B cell (primary cell): ENCODE measurements around the gene C19orf73. TPM values are rescaled to one million over a fixed set of nuclear protein-coding genes. Genes with fewer than 3 reads are reported as not detected.
A peak's percentile ranks its signal among the peaks of the same experiment; 100 is the strongest.

ENCODE experiments used
- ATAC-seq: fragments of 200-7000 bp; cut with Tn5 transposase; one replicate; pipeline ENCODE4 v1.10.0; 2021; ENCODE audit warnings: low read depth, mild to moderate bottlenecking, moderate number of reproducible peaks, moderate library complexity
- CTCF ChIA-PET: fragments of 350-600 bp; sonication (Branson Sonifier 250); formaldehyde crosslinking; loops from one replicate; lab custom pipeline; 2021; ENCODE audit warnings: antibody characterized with exemption, inconsistent platforms; lab: Charles Lee
- POLR2A ChIA-PET: fragments of 350-600 bp; sonication (Branson Sonifier 250); formaldehyde crosslinking; loops from one replicate; lab custom pipeline; 2021; ENCODE audit warnings: antibody characterized with exemption; lab: Charles Lee
- DNase-seq: peaks from one replicate; pipeline ENCODE4 v3.0.0; 2013
- H2AFZ ChIP-seq: 2 replicates; pipeline ENCODE4 v1.6.1; 2012; ENCODE audit warnings: mild to moderate bottlenecking, low read depth, low read length; ENCODE audit not compliant: insufficient read depth, poor library complexity, severe bottlenecking
- H3K27ac ChIP-seq, 2 donors: 1 replicate in 1 of 2; 2 replicates in 1 of 2; pipeline ENCODE4 v1.5.1; 2012 to 2013; ENCODE audit warnings: low read length in 2 of 2, mild to moderate bottlenecking in 2 of 2, moderate library complexity in 1 of 2
- H3K27me3 ChIP-seq, 4 experiments: fragments of 200-600 bp in 1 of 4; sonication (generic) in 1 of 4; replicated peaks in 1 of 4; 1 replicate in 2 of 4; 2 replicates in 2 of 4; pipeline versions ENCODE4 v1.6.1 to v1.7.0; 2013 to 2016; ENCODE audit warnings: low read length in 3 of 4, mild to moderate bottlenecking in 2 of 4, mixed read lengths in 1 of 4, moderate library complexity in 1 of 4; ENCODE audit not compliant: insufficient read depth in 4 of 4, control insufficient read depth in 3 of 4; ENCODE audit errors: control extremely low read depth in 1 of 4
- H3K36me3 ChIP-seq, 2 experiments: replicated peaks in 1 of 2; 1 replicate in 1 of 2; 2 replicates in 1 of 2; pipeline versions ENCODE4 v1.6.1 to v1.7.1; 2013; ENCODE audit warnings: low read length in 1 of 2; ENCODE audit not compliant: insufficient read depth in 2 of 2, control insufficient read depth in 1 of 2; ENCODE audit errors: control extremely low read depth in 1 of 2, extremely low read depth in 1 of 2
- H3K4me1 ChIP-seq, 2 donors: fragments of 200-600 bp in 1 of 2; sonication (generic) in 1 of 2; 1 replicate in 1 of 2; 2 replicates in 1 of 2; pipeline versions ENCODE4 v1.5.1 to v1.6.1; 2013 to 2017; ENCODE audit warnings: low read length in 2 of 2; ENCODE audit not compliant: control insufficient read depth in 2 of 2, insufficient read depth in 2 of 2
- H3K4me2 ChIP-seq: replicated peaks from 2 replicates; pipeline ENCODE3; 2012; ENCODE audit warnings: mild to moderate bottlenecking, low read depth, low read length; ENCODE audit not compliant: poor library complexity, severe bottlenecking
- H3K4me3 ChIP-seq, 5 experiments: fragments of 200-600 bp in 1 of 5; sonication (generic) in 1 of 5; 1 replicate in 3 of 5; 2 replicates in 2 of 5; pipeline versions ENCODE4 v1.5.1 to v1.7.0; 2011 to 2016; ENCODE audit warnings: low read length in 4 of 5, mild to moderate bottlenecking in 4 of 5, low read depth in 2 of 5, control low read depth in 1 of 5, moderate library complexity in 1 of 5; ENCODE audit not compliant: insufficient read depth in 1 of 5; ENCODE audit errors: control extremely low read depth in 1 of 5, extremely low read depth in 1 of 5
- H3K79me2 ChIP-seq: fragments of 200-600 bp; sonication (generic); one replicate; pipeline ENCODE4 v1.6.0; 2016; ENCODE audit warnings: low read length; ENCODE audit not compliant: control insufficient read depth, insufficient read depth
- H3K9ac ChIP-seq: fragments of 200-600 bp; sonication (generic); 2 replicates; pipeline ENCODE4 v1.6.1; 2017; ENCODE audit warnings: mild to moderate bottlenecking, low read length, moderate library complexity
- H3K9me3 ChIP-seq, 3 donors: one replicate each; pipeline versions ENCODE4 v1.6.1 to v1.7.1; 2013; ENCODE audit warnings: low read length in 2 of 3; ENCODE audit not compliant: control insufficient read depth in 2 of 3, insufficient read depth in 1 of 3; ENCODE audit errors: control extremely low read depth in 1 of 3
- H4K20me1 ChIP-seq: 2 replicates; pipeline ENCODE4 v1.6.0; 2012; ENCODE audit warnings: mild to moderate bottlenecking, low read length; ENCODE audit not compliant: insufficient read depth, control insufficient read depth, poor library complexity, severe bottlenecking
- H3K27ac Mint-ChIP-seq: one replicate; pipeline ENCODE4 v1.8.0; 2021; ENCODE audit warnings: mixed read lengths
- H3K27me3 Mint-ChIP-seq: one replicate; pipeline ENCODE4 v1.8.0; 2021; ENCODE audit warnings: mixed read lengths
- H3K4me1 Mint-ChIP-seq: one replicate; pipeline ENCODE4 v1.8.0; 2021; ENCODE audit warnings: mixed read lengths
- H3K4me3 Mint-ChIP-seq: one replicate; pipeline ENCODE4 v1.8.0; 2021; ENCODE audit warnings: mixed read lengths
- H3K9me3 Mint-ChIP-seq: one replicate; pipeline ENCODE4 v1.8.0; 2022; ENCODE audit warnings: mixed read lengths; ENCODE audit not compliant: insufficient read depth
- CTCF ChIP-seq: fragments of 200-600 bp; IDR thresholded peaks from one replicate; pipeline ENCODE4 v1.8.0; 2022; ENCODE audit warnings: antibody characterized with exemption, mild to moderate bottlenecking
- EZH2 ChIP-seq: IDR thresholded peaks from 2 replicates; pipeline ENCODE4 v1.6.1; 2012; ENCODE audit warnings: borderline replicate concordance, low read depth, mild to moderate bottlenecking, moderate library complexity, low read length; ENCODE audit not compliant: insufficient read depth, poor library complexity, severe bottlenecking
- WGBS: methylation state at CpG from one replicate; pipeline ENCODE4 v1.1.5; 2013; ENCODE audit warnings: missing lambda C conversion rate; ENCODE audit not compliant: insufficient coverage; 5-methylcytosine and 5-hydroxymethylcytosine counted together
- intact Hi-C: fragments of 100-400 bp; cut with micrococcal nuclease; formaldehyde crosslinking; loops from one replicate; pipeline ENCODE4 v1.10.0; 2022
- polyA plus RNA-seq: library from polyadenylated mRNA; depleted of rRNA; stranded (reverse); fragments of >200 nt; gene quantifications from 2 replicates; pipeline ENCODE4 v1.2.3, GENCODE V29; 2012
- total RNA-seq, 2 donors: library from RNA; stranded (reverse); fragments of 120-200 nt in 1 of 2; gene quantifications; 1 replicate in 1 of 2; 2 replicates in 1 of 2; pipeline versions ENCODE4 v1.2.3 to v1.2.4, GENCODE V29; 2013 to 2022

C19orf73 gene
- total and polyA plus RNA-seq, 2 donors (not counting 1 experiment from before 2014, with no cell fraction given): 3.9 to 8.2 TPM

GRCh38 chr19:49129238-49129583, 10.3 kb upstream of the C19orf73 start:
- H4K20me1 ChIP-seq: no peaks in the 10 kb centered on the region
- peaks cover 22% of the 10 kb centered on the region for H3K4me1 Mint-ChIP-seq
- 73% methylated on average over 16 of the region's 16 CpGs for WGBS
- CTCF ChIA-PET: interaction anchor here (0.5 to 1.7 kb wide), 5 partner anchors 15 to 31 kb away, joined by 3 to 6 read pairs (median 4); partner anchors contain the start of gene LIN7B
- no peaks in the 10 kb centered on the region for H3K9me3 Mint-ChIP-seq
- no peak overlapping the region for H3K4me2 ChIP-seq
- TF ChIP-seq CTCF (no peak), EZH2 (no peak)
- no peak overlapping the region for H3K9ac ChIP-seq
- H3K79me2 ChIP-seq: no peaks in the 10 kb centered on the region
- intact Hi-C loops: loop anchor here (2.0 to 5.0 kb wide), 2 partner anchors 16 to 678 kb away; no protein-coding TSS in a partner anchor
- peaks cover 0 to 12% (median 4%) of the 10 kb centered on the region in 4 experiments for H3K27me3 ChIP-seq
- H3K9me3 ChIP-seq: peaks cover 0 to 25% (median 2%) of the 10 kb centered on the region in 3 donors
- no peak for DNase-seq
- H3K4me3 Mint-ChIP-seq: peak overlapping the region; percentile 85
- H3K27ac Mint-ChIP-seq: no peak overlapping the region
- POLR2A ChIA-PET: no interaction called here
- H2AFZ ChIP-seq: no peak overlapping the region
- H3K4me1 ChIP-seq: peaks cover 15 to 22% of the 10 kb centered on the region in 2 donors
- H3K27ac ChIP-seq: no peak overlapping the region
- no peaks in the 10 kb centered on the region for H3K36me3 ChIP-seq
- ATAC-seq: no peak
- no peak overlapping the region for H3K4me3 ChIP-seq
- H3K27me3 Mint-ChIP-seq: peaks cover 12% of the 10 kb centered on the region

- Histone ChIP-seq H3K27ac (no peak overlapping the region), H3K36me3 (no peaks in the 10 kb centered on the region), H4K20me1 (no peaks in the 10 kb centered on the region), H3K9ac (peak overlapping the region; percentile 54), H3K4me1 (peaks cover 12 to 17% of the 10 kb centered on the region in 2 donors), H3K27me3 (peaks cover 0 to 7% (median 2%) of the 10 kb centered on the region in 4 experiments), H3K9me3 (peaks cover 0 to 20% (median 0%) of the 10 kb centered on the region in 3 donors), H3K4me3 (peak overlapping the region in 4 of 5 experiments; percentile 26 to 71 (median 51)), H2AFZ (peak overlapping the region; percentile 86), H3K79me2 (no peaks in the 10 kb centered on the region), H3K4me2 (peak overlapping the region; percentile 90)
- ATAC-seq (no peak), DNase-seq (no peak)
- H3K27me3 Mint-ChIP-seq: peaks cover 6% of the 10 kb centered on the region
- no peaks in the 10 kb centered on the region for H3K9me3 Mint-ChIP-seq
- TF ChIP-seq EZH2 (no peak), CTCF (no peak)
- CTCF ChIA-PET: interaction anchor here (1.0 to 2.4 kb wide), 6 partner anchors 15 to 170 kb away, joined by 4 to 14 read pairs (median 5); partner anchors contain the start of gene LIN7B
- H3K4me3 Mint-ChIP-seq: peak overlapping the region; percentile 85
- 72% methylated on average over 15 of the region's 15 CpGs for WGBS
- no peak overlapping the region for H3K27ac Mint-ChIP-seq
- intact Hi-C loops: loop anchor here (1.0 to 5.0 kb wide), 5 partner anchors 9 to 679 kb away; partner anchors contain the start of genes C19orf73, LIN7B, PPFIA3 and SNRNP70
- POLR2A ChIA-PET: interaction anchor here (1.0 to 1.2 kb wide), 3 partner anchors 9 to 14 kb away, joined by 4 to 9 read pairs (median 5); partner anchors contain the start of genes LIN7B and PPFIA3
- H3K4me1 Mint-ChIP-seq: peaks cover 21% of the 10 kb centered on the region
Observed at GRCh38 chr19:49128545-49129237, 9.7 kb upstream of the C19orf73 start.
